Transverse colon (tissue), 3 donors: Measurements from ENCODE around the gene OVAAL.

Experiments used
- EP300 ChIP-seq: sonication (generic); formaldehyde crosslinking; IDR thresholded peaks from one replicate; pipeline ENCODE4 v1.6.1; 2017; ENCODE audit warnings: antibody characterized with exemption, low read depth
- POLR2A ChIP-seq: fragments of 450-650 bp; IDR thresholded peaks from one replicate; pipeline ENCODE4 v1.6.1; 2016; ENCODE audit warnings: antibody characterized with exemption, mild to moderate bottlenecking, moderate library complexity
- TF ChIP-seq, protein P1 (sequence below), 5 experiments: fragments of 200-600 bp in 3 of 5; fragments of 450-650 bp in 2 of 5; sonication (generic) in 3 of 5; IDR thresholded peaks; 1 replicate in 2 of 5; 2 replicates in 3 of 5; pipeline ENCODE4 v1.5.1; 2016 to 2017; ENCODE audit warnings: antibody characterized with exemption in 5 of 5, inconsistent platforms in 3 of 5, mild to moderate bottlenecking in 2 of 5, moderate library complexity in 1 of 5

GRCh38 chr1:180539136-180539535, 19.6 kb upstream of the OVAAL start:
- TF ChIP-seq EP300: no peak
- TF ChIP-seq, protein P1, sequence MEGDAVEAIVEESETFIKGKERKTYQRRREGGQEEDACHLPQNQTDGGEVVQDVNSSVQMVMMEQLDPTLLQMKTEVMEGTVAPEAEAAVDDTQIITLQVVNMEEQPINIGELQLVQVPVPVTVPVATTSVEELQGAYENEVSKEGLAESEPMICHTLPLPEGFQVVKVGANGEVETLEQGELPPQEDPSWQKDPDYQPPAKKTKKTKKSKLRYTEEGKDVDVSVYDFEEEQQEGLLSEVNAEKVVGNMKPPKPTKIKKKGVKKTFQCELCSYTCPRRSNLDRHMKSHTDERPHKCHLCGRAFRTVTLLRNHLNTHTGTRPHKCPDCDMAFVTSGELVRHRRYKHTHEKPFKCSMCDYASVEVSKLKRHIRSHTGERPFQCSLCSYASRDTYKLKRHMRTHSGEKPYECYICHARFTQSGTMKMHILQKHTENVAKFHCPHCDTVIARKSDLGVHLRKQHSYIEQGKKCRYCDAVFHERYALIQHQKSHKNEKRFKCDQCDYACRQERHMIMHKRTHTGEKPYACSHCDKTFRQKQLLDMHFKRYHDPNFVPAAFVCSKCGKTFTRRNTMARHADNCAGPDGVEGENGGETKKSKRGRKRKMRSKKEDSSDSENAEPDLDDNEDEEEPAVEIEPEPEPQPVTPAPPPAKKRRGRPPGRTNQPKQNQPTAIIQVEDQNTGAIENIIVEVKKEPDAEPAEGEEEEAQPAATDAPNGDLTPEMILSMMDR (IDR thresholded peaks at IDR 0.05): no peak
- no peak for TF ChIP-seq POLR2A
